Naive thymus-derived CD8-positive, alpha-beta T cell (primary cell): ENCODE results near the gene PNMT. TPM values are rescaled to one million over a fixed set of nuclear protein-coding genes. Genes with fewer than 3 reads are reported as not detected.

Experiments used
- ATAC-seq, 2 donors: fragments of 150-1000 bp; cut with Tn5 transposase in 1 of 2; sonication (Bioruptor Pico), chemical (Tn5 transposase) in 1 of 2; 1 replicate in 1 of 2; 2 replicates in 1 of 2; pipeline ENCODE4 v1.10.0; 2021; ENCODE audit warnings: mild to moderate bottlenecking in 2 of 2, moderate library complexity in 2 of 2
- POLR2A ChIA-PET: fragments of 350-600 bp; sonication (Branson Sonifier 250); formaldehyde crosslinking; loops from one replicate; lab custom pipeline; 2021; ENCODE audit warnings: antibody characterized with exemption; lab: Charles Lee
- DNase-seq, 10 donors: peaks; one replicate each; pipeline versions ENCODE4 v3.0.0 to v3.0.0-alpha.2; 2020 to 2022
- H3K27ac Mint-ChIP-seq, 10 donors: one replicate each; pipeline ENCODE4 v1.8.0; 2020 to 2022; ENCODE audit warnings: mild to moderate bottlenecking in 10 of 10, mixed read lengths in 10 of 10, moderate library complexity in 4 of 10, inconsistent platforms in 1 of 10
- H3K27me3 Mint-ChIP-seq, 5 donors: one replicate each; pipeline ENCODE4 v1.8.0; 2021 to 2022; ENCODE audit warnings: mixed read lengths in 5 of 5
- H3K36me3 Mint-ChIP-seq, 3 donors: one replicate each; pipeline ENCODE4 v1.8.0; 2020 to 2022; ENCODE audit warnings: mixed read lengths in 3 of 3, mild to moderate bottlenecking in 2 of 3, inconsistent platforms in 1 of 3
- H3K4me1 Mint-ChIP-seq, 4 donors: one replicate each; pipeline ENCODE4 v1.8.0; 2021 to 2022; ENCODE audit warnings: mixed read lengths in 4 of 4
- H3K4me3 Mint-ChIP-seq, 10 donors: one replicate each; pipeline ENCODE4 v1.8.0; 2020 to 2022; ENCODE audit warnings: mild to moderate bottlenecking in 10 of 10, mixed read lengths in 10 of 10, moderate library complexity in 6 of 10, inconsistent platforms in 1 of 10
- H3K9me3 Mint-ChIP-seq, 9 donors: one replicate each; pipeline ENCODE4 v1.8.0; 2020 to 2022; ENCODE audit warnings: mixed read lengths in 9 of 9, mild to moderate bottlenecking in 3 of 9, inconsistent platforms in 1 of 9, moderate library complexity in 1 of 9
- polyA plus RNA-seq, 3 donors: library from polyadenylated mRNA; unstranded; fragments of 300-500 nt; fragmentation: Illumina TruSeq; gene quantifications; one replicate each; pipeline ENCODE4 v1.2.3, GENCODE V29; 2021
- total RNA-seq, 8 experiments: library from RNA in 2 of 8; stranded (reverse) in 2 of 8; gene quantifications; one replicate each; pipeline ENCODE4 v1.2.3 and lab custom pipeline; 2021 to 2026

PNMT gene
- total and polyA plus RNA-seq, 5 experiments from 2014 or later: 0.43 to 1.2 (median 0.77) TPM; not detected in 1

- Mint-ChIP-seq H3K27me3 (no peaks in the 10 kb centered on the region), H3K27ac (peak overlapping the region; percentile 71 to 95 (median 90)), H3K4me1 (peaks cover 29 to 72% (median 64%) of the 10 kb centered on the region in 4 donors), H3K9me3 (no peaks in the 10 kb centered on the region), H3K36me3 (peaks cover 0 to 33% (median 9%) of the 10 kb centered on the region in 3 donors), H3K4me3 (peak overlapping the region; percentile 11 to 84 (median 70))
- ATAC-seq (peak; percentile 80 to 85), DNase-seq (peak in 5 of 10 donors; percentile 36 to 62 (median 48))
- POLR2A ChIA-PET: interaction anchor here (0.8 to 2.7 kb wide), 7 partner anchors 10 to 95 kb away, joined by 3 to 22 read pairs (median 5); partner anchors contain the start of genes PNMT and STARD3
These were observed 9.9 kb upstream of the PNMT start for GRCh38 chr17:39658346-39658745.

GRCh38 chr17:39658760-39659159 is 9.5 kb upstream of the PNMT start:
- POLR2A ChIA-PET: interaction anchor here (0.8 to 2.7 kb wide), 6 partner anchors 9 to 95 kb away, joined by 3 to 22 read pairs (median 5); partner anchors contain the start of genes PNMT and STARD3
- DNase-seq (no peak), ATAC-seq (peak in 1 of 2 donors; percentile 20)
- Mint-ChIP-seq H3K27me3 (no peaks in the 10 kb centered on the region), H3K9me3 (no peaks in the 10 kb centered on the region), H3K4me3 (peak overlapping the region; percentile 11 to 84 (median 70)), H3K27ac (peak overlapping the region; percentile 71 to 95 (median 90)), H3K4me1 (peaks cover 27 to 69% (median 61%) of the 10 kb centered on the region in 4 donors), H3K36me3 (peaks cover 0 to 33% (median 9%) of the 10 kb centered on the region in 3 donors)

GRCh38 chr17:39659279-39660010 is 8.8 kb upstream of the PNMT start:
- H3K36me3 Mint-ChIP-seq: peaks cover 0 to 33% (median 9%) of the 10 kb centered on the region in 3 donors
- DNase-seq: peak in 3 of 10 donors; percentile 32 to 53 (median 45)

GRCh38 chr17:39660011-39660360 is 8.3 kb upstream of the PNMT start:
- Mint-ChIP-seq H3K27ac (peak overlapping the region; percentile 74 to 96 (median 94)), H3K27me3 (no peaks in the 10 kb centered on the region), H3K9me3 (no peaks in the 10 kb centered on the region), H3K4me3 (peak overlapping the region; percentile 68 to 86 (median 74)), H3K4me1 (peaks cover 23 to 65% (median 55%) of the 10 kb centered on the region in 4 donors), H3K36me3 (peaks cover 0 to 33% (median 9%) of the 10 kb centered on the region in 3 donors)
- ATAC-seq: no peak
- POLR2A ChIA-PET: interaction anchor here (1.0 to 1.9 kb wide), 7 partner anchors 8 to 403 kb away, joined by 3 to 10 read pairs (median 4); partner anchors contain the start of genes PGAP3, PNMT and THRA
- DNase-seq: no peak

More at GRCh38 chr17:39659279-39660010, 8.8 kb upstream of the PNMT start:
- Mint-ChIP-seq H3K27ac (peak overlapping the region; percentile 74 to 96 (median 94)), H3K4me3 (peak overlapping the region; percentile 68 to 86 (median 74)), H3K9me3 (no peaks in the 10 kb centered on the region), H3K4me1 (peaks cover 26 to 66% (median 60%) of the 10 kb centered on the region in 4 donors), H3K27me3 (no peaks in the 10 kb centered on the region)
- peak; percentile 55 to 59 for ATAC-seq
- POLR2A ChIA-PET: interaction anchor here (1.0 to 1.9 kb wide), 7 partner anchors 9 to 404 kb away, joined by 3 to 10 read pairs (median 4); partner anchors contain the start of genes PGAP3, PNMT and THRA

GRCh38 chr17:39660397-39661385 is 7.6 kb upstream of the PNMT start:
- peaks cover 0 to 29% (median 9%) of the 10 kb centered on the region in 3 donors for H3K36me3 Mint-ChIP-seq
- peaks cover 19 to 65% (median 54%) of the 10 kb centered on the region in 4 donors for H3K4me1 Mint-ChIP-seq
- ATAC-seq (no peak), DNase-seq (no peak)
- H3K4me3 Mint-ChIP-seq: peak overlapping the region in 9 of 10 donors; percentile 30 to 81 (median 69)
- no peaks in the 10 kb centered on the region for H3K27me3 Mint-ChIP-seq
- peak overlapping the region; percentile 74 to 96 (median 93) for H3K27ac Mint-ChIP-seq
- POLR2A ChIA-PET: interaction anchor here (1.0 to 1.9 kb wide), 9 partner anchors 8 to 403 kb away, joined by 3 to 10 read pairs (median 4); partner anchors contain the start of genes PGAP3, PNMT and THRA
- H3K9me3 Mint-ChIP-seq: no peaks in the 10 kb centered on the region

- POLR2A ChIA-PET: interaction anchor here (1.4 to 1.5 kb wide), 3 partner anchors 9 to 24 kb away, joined by 3 to 5 read pairs (median 4); no protein-coding TSS in a partner anchor
- peaks cover 21 to 62% (median 57%) of the 10 kb centered on the region in 4 donors for H3K4me1 Mint-ChIP-seq
- peaks cover 0 to 28% (median 9%) of the 10 kb centered on the region in 3 donors for H3K36me3 Mint-ChIP-seq
- H3K9me3 Mint-ChIP-seq: no peaks in the 10 kb centered on the region
- no peak for ATAC-seq
- peaks cover 0 to 4% (median 0%) of the 10 kb centered on the region in 5 donors for H3K27me3 Mint-ChIP-seq
- peak overlapping the region in 9 of 10 donors; percentile 13 to 88 (median 80) for H3K27ac Mint-ChIP-seq
- H3K4me3 Mint-ChIP-seq: peak overlapping the region in 6 of 10 donors; percentile 10 to 75 (median 50)
- DNase-seq: no peak
These were observed 6.3 kb upstream of the PNMT start for GRCh38 chr17:39661744-39662541.

- Mint-ChIP-seq H3K36me3 (peaks cover 0 to 28% (median 8%) of the 10 kb centered on the region in 3 donors), H3K27ac (peak overlapping the region in 1 of 10 donors; percentile 56), H3K4me3 (no peak overlapping the region), H3K9me3 (no peaks in the 10 kb centered on the region), H3K27me3 (peaks cover 0 to 5% (median 0%) of the 10 kb centered on the region in 5 donors), H3K4me1 (peaks cover 22 to 61% (median 57%) of the 10 kb centered on the region in 4 donors)
- POLR2A ChIA-PET: interaction anchor here (1.4 kb wide), 2 partner anchors 14 to 24 kb away, joined by 3 to 5 read pairs; no protein-coding TSS in a partner anchor
- no peak for DNase-seq
- no peak for ATAC-seq
These were observed 5.5 kb upstream of the PNMT start for GRCh38 chr17:39662551-39663339.

- POLR2A ChIA-PET: interaction anchor here (0.7 kb wide), 1 partner anchor 12 kb away, joined by 3 read pairs; no protein-coding TSS in a partner anchor
- Mint-ChIP-seq H3K9me3 (no peaks in the 10 kb centered on the region), H3K4me3 (no peak overlapping the region), H3K27ac (peak overlapping the region in 1 of 10 donors; percentile 56), H3K4me1 (peaks cover 22 to 57% (median 52%) of the 10 kb centered on the region in 4 donors), H3K27me3 (peaks cover 0 to 5% (median 0%) of the 10 kb centered on the region in 5 donors), H3K36me3 (peaks cover 0 to 28% (median 6%) of the 10 kb centered on the region in 3 donors)
- ATAC-seq (no peak), DNase-seq (no peak)
These were observed 4.9 kb upstream of the PNMT start for GRCh38 chr17:39663340-39663687.

- peaks cover 25 to 57% (median 51%) of the 10 kb centered on the region in 4 donors for H3K4me1 Mint-ChIP-seq
- peaks cover 0 to 28% (median 6%) of the 10 kb centered on the region in 3 donors for H3K36me3 Mint-ChIP-seq
- no peak for DNase-seq
- no peak for ATAC-seq
- no peak overlapping the region for H3K4me3 Mint-ChIP-seq
- peaks cover 0 to 10% (median 4%) of the 10 kb centered on the region in 5 donors for H3K27me3 Mint-ChIP-seq
- H3K9me3 Mint-ChIP-seq: no peaks in the 10 kb centered on the region
- POLR2A ChIA-PET: interaction anchor here (0.7 to 3.7 kb wide), 3 partner anchors 12 to 16 kb away, joined by 3 to 19 read pairs (median 13); no protein-coding TSS in a partner anchor
- H3K27ac Mint-ChIP-seq: peak overlapping the region in 7 of 10 donors; percentile 11 to 67 (median 56)
These were observed 4.3 kb upstream of the PNMT start for GRCh38 chr17:39663688-39664580.
